Testis (tissue), 3 donors: ENCODE measurements around the gene HIGD1A. TPM values are rescaled to one million over a fixed set of nuclear protein-coding genes. Genes with fewer than 3 reads are reported as not detected.

Experiments
- DNase-seq: peaks from one replicate; pipeline ENCODE4 v3.0.0-alpha.2; 2019
- H3K27ac ChIP-seq, 2 donors: fragments of 200-600 bp; sonication (generic); one replicate each; pipeline ENCODE4 v1.5.1; 2019
- H3K27me3 ChIP-seq: fragments of 200-600 bp; sonication (generic); one replicate; pipeline ENCODE4 v1.5.1; 2019
- H3K36me3 ChIP-seq: fragments of 200-600 bp; sonication (generic); one replicate; pipeline ENCODE4 v1.5.1; 2017; ENCODE audit warnings: low read depth; ENCODE audit errors: missing control alignments
- H3K4me1 ChIP-seq: fragments of 200-600 bp; sonication (generic); one replicate; pipeline ENCODE4 v1.5.1; 2019
- H3K4me3 ChIP-seq, 2 donors: fragments of 200-600 bp; sonication (generic); one replicate each; pipeline ENCODE4 v1.5.1; 2017 to 2019
- H3K9me3 ChIP-seq: fragments of 200-600 bp; sonication (generic); one replicate; pipeline ENCODE4 v1.5.1; 2017
- CTCF ChIP-seq, 3 experiments: fragments of 450-650 bp in 2 of 3; fragments of 200-600 bp in 1 of 3; sonication (generic) in 1 of 3; IDR thresholded peaks; one replicate each; pipeline ENCODE4 v1.5.1; 2016 to 2019; ENCODE audit warnings: antibody characterized with exemption in 3 of 3, mild to moderate bottlenecking in 2 of 3, moderate library complexity in 1 of 3
- POLR2A ChIP-seq: fragments of 450-650 bp; IDR thresholded peaks from one replicate; pipeline ENCODE4 v1.6.1; 2017; ENCODE audit warnings: antibody characterized with exemption, mild to moderate bottlenecking, moderate library complexity
- WGBS, 2 donors: methylation state at CpG; one replicate each; pipeline ENCODE4 v1.1.5; 2018; 5-methylcytosine and 5-hydroxymethylcytosine counted together
- intact Hi-C: fragments of 100-400 bp; cut with DNase I; formaldehyde crosslinking; loops from one replicate; pipeline ENCODE4 v1.15.1; 2023; ENCODE audit warnings: low total_unique reads
- polyA plus RNA-seq: library from polyadenylated mRNA; stranded (reverse); fragments of 350-450 nt; fragmentation: Illumina TruSeq; extraction: RNeasy Lipid Tissue Mini Kit (QIAGEN cat#74804); gene quantifications from one replicate; pipeline ENCODE4 v1.2.3, GENCODE V29; 2014; ENCODE audit warnings: low read depth, low replicate concordance; ENCODE audit not compliant: insufficient read depth
- total RNA-seq, 2 donors: library from RNA; depleted of rRNA; stranded (reverse); fragments of >200 nt; gene quantifications; one replicate each; pipeline ENCODE4 v1.2.3, GENCODE V29; 2016

Gene HIGD1A
- total and polyA plus RNA-seq, 3 donors from 2014 or later: 95.6 to 133 (median 110) TPM

- Histone ChIP-seq H3K27ac (no peak overlapping the region), H3K4me1 (no peaks in the 10 kb centered on the region), H3K4me3 (no peak overlapping the region), H3K9me3 (no peaks in the 10 kb centered on the region), H3K36me3 (no peaks in the 10 kb centered on the region), H3K27me3 (no peaks in the 10 kb centered on the region)
- intact Hi-C loops: no loop called here
- no peak for TF ChIP-seq POLR2A
- TF ChIP-seq CTCF (IDR thresholded peaks at IDR 0.05): no peak
- DNase-seq: no peak
- WGBS, 2 donors: 90 to 94% methylated on average over 4 of the region's 4 CpGs
Measured at GRCh38 chr3:42752961-42753360, 51.3 kb downstream of the HIGD1A start.

GRCh38 chr3:42752441-42752840, 51.8 kb downstream of the HIGD1A start:
- H3K27me3 ChIP-seq: no peaks in the 10 kb centered on the region
- 95% methylated on average over 9 of the region's 9 CpGs for WGBS, 2 donors
- no peaks in the 10 kb centered on the region for H3K4me1 ChIP-seq
- TF ChIP-seq CTCF (IDR thresholded peaks at IDR 0.05) (no peak), POLR2A (no peak)
- no peaks in the 10 kb centered on the region for H3K9me3 ChIP-seq
- H3K4me3 ChIP-seq: no peak overlapping the region
- no peak for DNase-seq
- intact Hi-C loops: no loop called here
- H3K27ac ChIP-seq: no peak overlapping the region
- no peaks in the 10 kb centered on the region for H3K36me3 ChIP-seq

- no peak for DNase-seq
- intact Hi-C loops: no loop called here
- Histone ChIP-seq H3K4me1 (peaks cover 4% of the 10 kb centered on the region), H3K9me3 (no peaks in the 10 kb centered on the region), H3K27ac (no peak overlapping the region), H3K27me3 (no peaks in the 10 kb centered on the region), H3K36me3 (no peaks in the 10 kb centered on the region), H3K4me3 (no peak overlapping the region)
- 62 to 75% methylated on average over 9 of the region's 9 CpGs for WGBS, 2 donors
- TF ChIP-seq CTCF (IDR thresholded peaks at IDR 0.05) (no peak), POLR2A (no peak)
Measured at GRCh38 chr3:42751609-42752008, 52.7 kb downstream of the HIGD1A start.

GRCh38 chr3:42750834-42751233, 53.5 kb downstream of the HIGD1A start:
- no peaks in the 10 kb centered on the region for H3K36me3 ChIP-seq
- H3K9me3 ChIP-seq: no peaks in the 10 kb centered on the region
- intact Hi-C loops: no loop called here
- H3K4me3 ChIP-seq: no peak overlapping the region
- 93% methylated on average over 7 of the region's 7 CpGs for WGBS, 2 donors
- no peaks in the 10 kb centered on the region for H3K27me3 ChIP-seq
- TF ChIP-seq POLR2A: no peak
- no peak for TF ChIP-seq CTCF (IDR thresholded peaks at IDR 0.05)
- H3K4me1 ChIP-seq: peaks cover 4% of the 10 kb centered on the region
- DNase-seq: no peak
- no peak overlapping the region for H3K27ac ChIP-seq

- no peaks in the 10 kb centered on the region for H3K36me3 ChIP-seq
- no peak for DNase-seq
- H3K4me3 ChIP-seq: no peak overlapping the region
- H3K9me3 ChIP-seq: no peaks in the 10 kb centered on the region
- intact Hi-C loops: no loop called here
- WGBS, 2 donors: 69 to 71% methylated on average over 7 to 10 of the region's 10 CpGs
- H3K4me1 ChIP-seq: peaks cover 4% of the 10 kb centered on the region
- H3K27me3 ChIP-seq: no peaks in the 10 kb centered on the region
- TF ChIP-seq CTCF (IDR thresholded peaks at IDR 0.05) (peak in 2 of 3 experiments; percentile 10 to 43), POLR2A (no peak)
- H3K27ac ChIP-seq: no peak overlapping the region
Measured at GRCh38 chr3:42749753-42750231, 54.5 kb downstream of the HIGD1A start.
